ENCODE results near the gene PCYT1A. TPM values are rescaled to one million over a fixed set of nuclear protein-coding genes. Genes with fewer than 3 reads are reported as not detected.
"Not testable (repeated sequence)": the region's sequence is repeated elsewhere in the genome, so short reads cannot be mapped to it uniquely, and the experiment has no call there.

Gene PCYT1A
- total RNA-seq, 1 donor = 110 TPM

DNA sequence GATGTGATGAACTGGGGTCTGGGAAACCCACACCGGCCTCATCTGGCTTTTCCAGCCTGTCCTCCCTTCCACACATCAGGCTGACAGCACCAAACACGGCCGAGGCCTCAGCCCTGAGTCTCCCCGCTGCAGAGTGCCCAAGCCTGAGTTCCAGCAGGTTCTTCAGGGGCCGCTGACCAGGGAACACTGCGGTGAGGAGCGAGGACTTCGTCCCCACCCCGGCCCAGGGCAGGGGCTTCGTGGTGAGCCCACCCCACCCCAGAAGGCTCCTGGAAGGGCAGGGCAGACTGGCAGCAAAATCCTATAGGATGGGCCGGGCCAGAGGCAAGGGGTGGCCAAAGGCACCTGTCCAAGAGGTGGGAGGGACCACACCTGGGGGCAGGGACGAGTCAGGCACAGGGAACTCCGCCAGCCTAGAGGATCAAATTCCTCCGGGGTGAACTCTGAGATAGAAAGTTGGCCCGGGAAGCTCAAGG lies 71.4 kb downstream of the PCYT1A start, which contains the start of gene SLC51A:
SLC51A (plus strand) TSS at position 446 of the 476 bp plus-strand sequence. CDS start 179 bp downstream, outside the sequence.
- TF ChIP-seq, protein P1, sequence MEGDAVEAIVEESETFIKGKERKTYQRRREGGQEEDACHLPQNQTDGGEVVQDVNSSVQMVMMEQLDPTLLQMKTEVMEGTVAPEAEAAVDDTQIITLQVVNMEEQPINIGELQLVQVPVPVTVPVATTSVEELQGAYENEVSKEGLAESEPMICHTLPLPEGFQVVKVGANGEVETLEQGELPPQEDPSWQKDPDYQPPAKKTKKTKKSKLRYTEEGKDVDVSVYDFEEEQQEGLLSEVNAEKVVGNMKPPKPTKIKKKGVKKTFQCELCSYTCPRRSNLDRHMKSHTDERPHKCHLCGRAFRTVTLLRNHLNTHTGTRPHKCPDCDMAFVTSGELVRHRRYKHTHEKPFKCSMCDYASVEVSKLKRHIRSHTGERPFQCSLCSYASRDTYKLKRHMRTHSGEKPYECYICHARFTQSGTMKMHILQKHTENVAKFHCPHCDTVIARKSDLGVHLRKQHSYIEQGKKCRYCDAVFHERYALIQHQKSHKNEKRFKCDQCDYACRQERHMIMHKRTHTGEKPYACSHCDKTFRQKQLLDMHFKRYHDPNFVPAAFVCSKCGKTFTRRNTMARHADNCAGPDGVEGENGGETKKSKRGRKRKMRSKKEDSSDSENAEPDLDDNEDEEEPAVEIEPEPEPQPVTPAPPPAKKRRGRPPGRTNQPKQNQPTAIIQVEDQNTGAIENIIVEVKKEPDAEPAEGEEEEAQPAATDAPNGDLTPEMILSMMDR (IDR thresholded peaks at IDR 0.05; ENCODE audit: insufficient read depth, low read depth, low read length) = no peak
- no peak for DNase-seq (ENCODE audit: low read depth)

GRCh38 chr3:196215493-196216020 lies 72.0 kb downstream of the PCYT1A start:
- H3K4me3 ChIP-seq (ENCODE audit: low read depth, low read length) = no peak overlapping the region
- no peak for DNase-seq (ENCODE audit: low read depth)
- TF ChIP-seq, protein P1 (IDR thresholded peaks at IDR 0.05; ENCODE audit: insufficient read depth, low read depth, low read length) = no peak

More for the DNA sequence above, 71.4 kb downstream of the PCYT1A start, which contains the start of gene SLC51A:
- H3K4me3 ChIP-seq (ENCODE audit: low read depth, low read length) = no peak within 1 kb of the TSS

DNA sequence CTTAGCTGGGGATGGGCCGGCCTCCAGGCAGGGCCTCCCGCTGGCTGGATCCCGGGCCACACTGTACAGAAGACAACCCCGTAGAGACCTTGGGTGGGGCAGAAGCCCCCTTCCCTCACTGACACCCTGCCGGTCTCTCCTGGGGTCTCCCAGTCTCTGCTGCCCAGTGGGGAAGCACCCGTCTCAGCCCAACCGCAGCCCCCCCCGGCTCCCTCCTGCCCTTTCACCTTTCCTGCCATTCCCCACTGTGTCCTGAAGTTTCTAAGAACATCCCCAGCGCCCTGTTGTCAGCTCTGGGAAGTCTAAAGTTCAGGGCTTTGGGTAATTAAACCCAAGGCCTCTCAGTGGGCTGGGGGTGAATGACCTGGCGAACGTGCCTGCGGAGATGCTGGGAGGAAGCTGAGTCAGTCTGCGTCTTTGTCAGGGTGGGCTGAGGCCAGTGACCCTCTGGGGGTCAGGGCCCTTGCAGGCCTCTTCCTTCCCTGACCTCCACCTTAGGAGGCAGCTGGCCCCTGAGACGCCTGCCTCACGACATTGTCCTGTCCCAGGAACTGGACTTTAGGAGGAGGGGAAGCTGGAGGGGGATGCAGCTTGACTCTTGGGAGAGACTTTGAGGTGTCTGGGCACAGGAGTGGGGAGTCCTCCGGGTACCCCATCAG lies 72.6 kb downstream of the PCYT1A start:
- no peak for DNase-seq (ENCODE audit: low read depth)
- H3K4me3 ChIP-seq (ENCODE audit: low read depth, low read length) = no peak overlapping the region
- TF ChIP-seq, protein P1 (IDR thresholded peaks at IDR 0.05; ENCODE audit: insufficient read depth, low read depth, low read length) = no peak

DNA sequence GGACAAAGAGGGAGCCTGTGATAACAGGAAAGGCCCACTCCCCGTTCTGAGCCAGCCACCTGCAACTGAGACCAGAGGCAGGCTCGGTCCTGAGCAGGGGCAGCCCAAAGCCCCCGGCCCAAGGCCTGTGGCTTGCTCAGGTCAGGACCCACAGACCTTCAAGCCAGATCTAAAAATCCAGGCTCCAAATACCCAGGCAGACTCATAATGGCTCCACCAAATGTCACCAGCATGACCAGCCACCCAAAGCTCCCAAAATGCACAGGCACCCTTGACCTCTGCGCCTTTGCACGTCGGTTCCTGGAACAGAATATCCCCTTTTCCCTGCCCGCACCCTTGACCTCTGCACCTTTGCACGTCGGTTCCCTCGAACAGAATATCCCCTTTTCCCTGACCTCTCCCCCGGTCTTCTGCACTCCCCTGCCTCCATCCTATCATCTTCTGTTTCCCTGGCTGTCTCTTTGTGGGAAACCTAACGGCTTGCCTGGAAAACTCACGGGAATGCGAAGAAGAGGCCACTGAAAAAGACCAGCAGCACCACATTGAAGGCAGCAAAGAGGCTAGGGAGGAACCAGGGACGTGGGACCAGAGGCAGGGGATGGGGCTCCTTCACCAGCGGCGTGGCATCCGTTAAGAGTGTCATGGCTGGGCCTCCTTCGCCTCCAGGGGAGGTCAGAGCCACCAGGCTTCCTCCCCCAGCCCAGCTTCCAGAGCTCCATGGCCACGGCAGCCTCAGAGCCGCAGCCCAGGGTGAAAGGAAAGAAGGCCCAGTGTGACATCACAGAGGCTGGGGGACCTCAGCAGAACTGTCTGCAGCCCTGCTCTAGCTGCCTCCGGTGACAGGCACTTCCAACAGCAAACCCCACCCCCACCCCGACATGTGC lies 76.6 kb downstream of the PCYT1A start, which contains the start of gene ZDHHC19:
ZDHHC19 (minus strand) TSS at position 728 of the 884 bp plus-strand sequence; CDS start at position 643, 85 bp downstream.
- DNase-seq (ENCODE audit: low read depth) = no peak
- no peak within 1 kb of the TSS for H3K4me3 ChIP-seq (ENCODE audit: low read depth, low read length)
- TF ChIP-seq, protein P1 (IDR thresholded peaks at IDR 0.05; ENCODE audit: insufficient read depth, low read depth, low read length) = no peak

GRCh38 chr3:196209944-196210672 lies 77.4 kb downstream of the PCYT1A start:
- not testable (repeated sequence) for H3K4me3 ChIP-seq (ENCODE audit: low read depth, low read length); DNase-seq (ENCODE audit: low read depth)

DNA sequence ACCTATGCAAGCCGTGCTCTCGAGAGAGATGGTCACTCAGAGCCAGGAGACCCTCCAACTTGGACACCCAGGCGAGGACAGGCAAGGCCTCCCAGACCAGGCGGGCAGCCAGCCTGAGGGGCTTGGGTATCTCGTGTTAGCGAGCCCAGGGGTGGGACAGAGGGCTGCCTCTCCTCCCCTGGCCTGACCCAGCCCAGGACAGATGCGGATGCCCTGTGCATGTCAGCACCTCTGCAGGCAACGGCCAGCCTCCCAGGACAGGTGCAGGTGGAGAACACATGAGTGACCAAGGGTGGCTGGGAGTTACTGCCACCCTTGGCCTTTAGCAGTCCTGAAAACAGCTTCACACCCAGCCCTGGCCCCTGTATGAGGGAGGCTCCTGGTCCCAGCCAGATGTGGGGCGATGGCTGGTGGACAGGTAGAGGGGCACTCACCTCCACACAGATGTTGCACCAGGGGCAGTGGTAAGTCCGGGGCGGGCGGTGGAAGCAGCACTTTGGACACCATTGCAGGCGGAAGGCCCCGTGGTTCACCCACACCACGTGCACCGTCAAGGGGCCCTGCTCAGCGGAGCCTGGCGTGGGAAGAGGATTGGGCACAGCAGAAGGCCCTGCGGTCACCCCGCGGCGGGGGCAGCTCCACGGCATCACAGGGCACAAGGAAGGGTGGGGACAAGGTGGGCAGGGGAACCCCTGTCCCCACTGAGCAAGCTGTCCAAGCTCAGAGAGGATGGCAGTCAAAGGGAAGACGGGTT lies 78.4 kb downstream of the PCYT1A start:
- TF ChIP-seq, protein P1 (IDR thresholded peaks at IDR 0.05; ENCODE audit: insufficient read depth, low read depth, low read length) = no peak
- no peak overlapping the region for H3K4me3 ChIP-seq (ENCODE audit: low read depth, low read length)
- no peak for DNase-seq (ENCODE audit: low read depth)

All from fibroblast of villous mesenchyme (primary cell).